ENCODE results near the gene MUC5AC.
"Not testable (repeated sequence)": the region's sequence is repeated elsewhere in the genome, so short reads cannot be mapped to it uniquely, and the experiment has no call there.

MUC5AC gene

DNA sequence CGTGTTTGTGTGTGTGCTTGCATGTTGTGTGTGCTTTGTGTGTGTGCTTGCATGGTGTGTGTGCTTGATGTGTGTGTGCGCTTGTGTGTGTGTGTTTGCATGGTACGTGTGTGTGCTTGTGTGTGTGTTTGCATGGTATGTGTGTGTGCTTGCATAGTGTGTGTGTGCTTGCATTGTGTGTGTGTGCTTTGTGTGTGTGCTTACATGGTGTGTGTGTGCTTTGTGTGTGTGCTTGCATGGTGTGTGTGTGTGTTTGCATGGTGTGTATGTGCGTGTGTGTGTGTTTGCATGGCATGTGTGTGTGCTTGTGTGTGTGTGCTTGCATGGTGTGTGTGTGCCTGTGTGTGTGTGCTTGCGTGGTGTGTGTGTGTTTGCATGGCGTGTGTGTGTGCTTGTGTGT is 10.0 kb upstream of the MUC5AC start:
- no peak for DNase-seq (ENCODE audit: low read depth)

DNA sequence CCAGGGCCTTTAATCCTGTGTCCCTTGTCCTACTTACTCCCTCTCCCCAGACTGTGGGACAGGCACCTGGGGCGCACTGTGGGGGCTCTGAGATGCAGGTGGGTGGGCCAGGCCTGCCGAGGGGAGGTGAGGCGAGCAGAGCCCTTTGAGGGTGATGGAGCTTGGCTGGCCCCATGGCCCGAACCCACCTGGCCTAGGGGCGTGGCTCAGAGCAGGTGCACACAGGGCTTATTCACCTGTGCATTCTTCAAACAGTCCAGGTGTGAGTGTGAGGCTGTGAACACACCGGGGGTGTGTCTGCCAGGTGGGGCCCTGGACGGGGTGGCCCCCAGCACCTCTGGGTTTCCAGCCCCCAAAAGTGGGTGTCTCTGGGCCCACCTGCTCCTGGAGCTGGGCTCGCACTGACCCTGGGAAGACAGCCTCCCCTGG is 9.0 kb upstream of the MUC5AC start:
- DNase-seq (ENCODE audit: low read depth): no peak

DNA sequence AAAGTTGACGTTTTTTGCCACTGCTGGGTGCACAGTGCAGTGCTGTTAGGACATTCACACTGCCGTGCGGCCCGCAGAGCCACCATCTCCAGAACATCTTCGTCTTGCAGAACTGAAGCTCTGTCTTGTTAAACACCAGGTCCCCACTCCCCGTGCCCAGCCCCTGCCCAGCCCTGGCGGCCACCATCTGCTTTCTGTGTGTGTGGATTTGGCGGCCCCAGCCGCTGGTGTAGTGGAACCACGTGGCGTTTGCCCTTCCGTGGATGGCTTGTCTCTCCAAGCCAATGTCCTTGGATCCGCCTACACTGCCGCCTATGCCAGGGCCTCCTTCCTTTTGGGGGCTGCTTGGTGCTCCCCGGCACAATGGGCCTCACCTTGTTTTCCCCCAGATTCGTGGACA is 8.2 kb upstream of the MUC5AC start:
- no peak for DNase-seq (ENCODE audit: low read depth)

DNA sequence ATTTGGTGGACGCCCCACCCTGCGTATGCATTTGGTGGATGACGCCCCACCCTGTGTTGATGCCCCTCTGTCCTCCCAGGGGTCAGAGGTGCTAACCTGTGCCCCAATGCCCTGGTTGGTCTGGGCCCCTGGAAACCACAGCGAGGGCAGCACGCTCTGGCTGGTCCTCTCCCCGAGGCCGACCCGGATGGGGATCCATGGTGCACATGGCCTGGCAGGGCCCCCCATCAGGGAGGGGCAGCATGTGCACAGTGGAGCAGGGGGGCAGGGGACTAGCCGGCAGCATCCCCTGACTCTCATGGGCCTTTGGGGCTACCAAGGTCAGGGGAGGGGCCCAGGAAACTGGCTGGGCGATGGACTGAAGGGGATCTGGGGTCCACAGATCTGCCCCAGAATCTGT is 7.6 kb upstream of the MUC5AC start:
- DNase-seq (ENCODE audit: low read depth): no peak

DNA sequence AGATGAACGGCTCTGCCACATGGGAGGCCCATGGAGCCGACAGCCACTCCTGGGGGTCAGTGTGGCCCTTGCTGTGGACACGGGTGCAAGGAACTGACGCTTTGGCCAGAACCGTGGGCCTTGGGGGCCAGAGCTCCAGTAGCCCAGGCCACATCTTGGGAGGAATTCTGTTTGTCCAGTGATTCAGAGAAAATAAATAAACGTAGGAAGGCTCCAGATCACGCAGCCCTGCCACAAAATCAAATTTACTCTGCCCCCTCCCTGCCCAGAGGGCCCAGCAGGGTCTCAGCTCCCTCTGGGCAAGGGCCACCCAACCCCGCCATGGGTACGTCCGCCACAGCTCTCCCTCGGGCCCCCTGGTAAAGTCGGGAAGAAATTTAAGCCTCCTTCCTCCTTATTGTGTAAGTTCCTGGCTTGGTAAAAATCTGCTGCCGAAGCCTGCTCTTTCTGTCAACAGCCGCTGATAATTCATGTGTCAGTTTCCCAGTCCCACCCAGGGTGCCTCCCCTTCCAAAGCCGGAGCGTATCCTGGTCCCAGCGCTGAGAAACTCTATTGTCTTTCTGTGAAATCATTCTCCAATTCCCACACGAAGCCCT is 6.9 kb upstream of the MUC5AC start:
- no peak for DNase-seq (ENCODE audit: low read depth)

DNA sequence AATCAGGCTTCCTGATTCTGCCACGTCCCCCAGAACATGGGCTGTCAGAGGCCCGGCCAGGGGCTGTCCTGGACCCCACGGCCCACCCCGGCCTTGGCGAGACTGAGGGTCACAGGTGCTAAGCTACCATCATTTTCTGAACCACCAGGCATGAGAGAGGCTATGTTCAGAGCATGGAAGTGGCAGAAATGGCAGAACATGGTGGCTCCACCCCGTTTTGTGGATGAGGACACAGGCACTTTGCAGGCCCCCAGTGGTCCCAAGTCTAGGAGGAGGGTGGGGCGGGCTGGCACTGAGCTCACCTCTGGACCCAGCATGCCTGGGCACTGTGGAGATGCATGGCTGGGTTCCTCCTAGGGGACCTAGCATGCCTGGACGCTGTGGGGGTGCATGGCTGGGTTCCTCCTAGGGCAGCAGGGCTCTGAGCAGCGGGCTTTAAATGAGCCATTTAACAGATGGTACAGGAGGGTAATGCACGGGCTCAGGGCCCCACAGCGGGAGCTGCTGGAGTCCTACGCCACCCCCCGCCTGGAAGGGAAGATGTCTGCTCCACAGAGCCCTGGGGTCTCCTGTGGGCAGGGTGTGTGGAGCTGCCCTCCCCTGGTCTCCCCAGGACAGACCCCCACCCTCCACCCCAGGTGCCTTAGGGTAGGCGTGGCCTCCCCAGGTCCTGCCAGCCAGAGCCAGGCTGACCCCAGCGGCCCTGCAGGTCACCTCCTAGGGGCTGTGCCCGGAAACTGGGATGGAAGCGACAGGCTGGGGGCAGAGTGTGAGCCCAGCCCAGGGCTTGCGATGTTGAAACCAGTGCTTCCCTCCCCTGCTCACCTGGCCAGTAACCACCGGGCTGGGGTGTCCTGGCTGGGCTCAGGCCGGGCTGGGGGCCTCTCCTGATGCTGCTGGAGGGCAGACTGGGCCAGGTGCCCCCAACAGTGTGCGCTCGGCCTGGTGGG is 6.1 kb upstream of the MUC5AC start:
- DNase-seq (ENCODE audit: low read depth): no peak

DNA sequence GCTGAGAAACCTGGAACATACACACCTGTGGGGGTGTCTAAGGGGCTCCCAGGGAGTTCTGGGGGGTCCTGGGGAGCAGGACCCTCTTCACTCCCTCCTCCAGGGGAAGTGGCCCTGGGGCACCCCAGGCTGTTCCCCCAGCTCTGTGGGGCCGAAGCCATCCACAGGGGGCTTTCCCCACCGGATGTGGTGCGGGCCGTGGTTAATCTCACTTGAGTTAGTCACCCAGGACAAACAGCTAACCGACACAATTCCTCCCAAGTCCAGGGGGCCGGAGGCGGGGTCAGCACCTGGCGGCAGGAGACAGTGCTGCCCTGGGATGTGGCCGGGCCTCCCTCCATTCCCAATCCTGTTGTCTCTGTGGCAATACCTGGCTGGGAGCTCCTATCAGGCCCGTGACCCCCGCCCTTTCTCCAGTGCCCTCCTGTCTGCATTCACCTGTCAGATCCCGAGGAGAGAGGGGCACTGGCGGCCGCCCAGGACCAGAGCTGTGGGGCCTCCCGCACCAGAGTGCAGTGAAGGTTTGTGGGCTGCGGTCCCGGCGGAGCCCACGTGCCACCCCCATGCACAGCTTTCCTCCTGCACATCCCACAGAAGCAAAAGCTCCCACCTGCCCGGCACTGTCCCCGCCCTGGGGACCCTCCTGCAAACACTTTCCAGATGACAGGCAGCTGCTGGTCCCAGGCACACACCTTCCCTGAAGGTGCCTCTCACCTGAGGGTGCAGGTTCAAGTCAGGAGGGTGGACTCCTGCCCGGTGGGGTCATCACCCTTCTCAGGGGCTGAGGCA is 5.2 kb upstream of the MUC5AC start:
- DNase-seq (ENCODE audit: low read depth): no peak

DNA sequence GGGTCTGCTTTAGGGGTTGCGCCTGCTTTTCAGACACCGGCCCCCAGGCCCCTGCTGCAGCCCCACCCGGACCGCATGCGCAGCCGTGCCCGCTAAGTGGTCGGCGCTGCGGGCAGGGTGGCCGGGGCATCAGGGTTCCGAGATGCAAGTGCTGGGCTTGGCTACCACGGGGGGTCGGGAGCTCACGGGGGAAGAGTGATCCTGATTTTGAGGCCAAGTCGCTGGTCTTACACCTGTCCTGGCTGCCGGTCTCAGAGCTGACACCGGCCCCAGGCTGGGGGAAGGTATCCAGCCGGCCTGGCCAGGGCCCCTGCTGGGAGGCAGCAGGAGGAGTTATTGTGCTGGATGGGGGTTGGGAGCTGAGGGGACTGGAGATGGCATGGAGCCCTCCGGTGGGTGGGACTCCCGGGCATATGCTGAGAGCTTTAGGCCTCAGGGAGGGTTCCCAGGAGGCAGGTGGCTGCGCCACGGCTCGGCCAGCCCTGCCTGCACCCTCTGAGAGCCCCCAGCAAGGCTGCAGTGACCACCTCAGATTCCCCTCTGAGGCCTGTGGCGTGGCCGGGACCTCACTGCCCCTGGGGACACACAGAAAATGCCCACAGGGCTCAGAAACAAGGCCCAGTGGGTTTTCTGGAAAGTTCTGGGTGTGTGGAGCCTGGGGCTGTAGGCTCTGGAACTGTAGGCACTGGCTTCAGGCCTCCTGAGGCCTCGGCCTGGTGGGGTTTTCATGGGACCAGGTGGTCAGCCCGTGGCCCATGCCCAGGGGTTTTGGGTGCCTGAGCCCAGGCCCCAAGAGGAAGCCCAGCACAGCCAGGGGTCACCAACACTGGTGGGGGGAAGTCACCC is 4.4 kb upstream of the MUC5AC start:
- no peak for DNase-seq (ENCODE audit: low read depth)

DNA sequence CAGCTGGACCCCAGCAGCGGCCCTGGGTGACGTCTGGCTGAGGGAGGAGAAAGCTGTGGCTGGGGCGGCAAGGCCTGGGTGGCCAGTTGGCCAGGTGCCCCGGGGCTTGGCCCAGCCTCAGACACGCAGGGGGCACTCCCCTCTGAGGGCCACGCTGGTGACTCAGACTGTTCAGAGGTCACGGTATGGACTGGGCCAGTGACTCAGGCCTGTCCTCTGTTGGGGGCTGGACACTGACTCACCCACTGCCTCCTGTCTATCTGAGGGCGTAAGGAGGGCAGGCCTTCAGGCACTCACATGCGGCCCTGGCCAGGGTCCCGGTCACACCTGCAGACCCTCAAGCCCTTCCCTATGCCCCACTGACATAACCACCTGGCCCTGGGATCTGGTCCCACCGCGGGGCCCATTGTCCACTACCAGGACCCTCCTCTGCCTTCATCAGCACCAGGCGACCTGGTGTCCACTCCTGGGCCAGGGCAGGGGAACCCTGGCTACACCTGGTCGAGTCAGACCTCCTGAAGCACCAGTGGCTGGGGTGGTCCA is 3.7 kb upstream of the MUC5AC start:
- DNase-seq (ENCODE audit: low read depth): no peak

DNA sequence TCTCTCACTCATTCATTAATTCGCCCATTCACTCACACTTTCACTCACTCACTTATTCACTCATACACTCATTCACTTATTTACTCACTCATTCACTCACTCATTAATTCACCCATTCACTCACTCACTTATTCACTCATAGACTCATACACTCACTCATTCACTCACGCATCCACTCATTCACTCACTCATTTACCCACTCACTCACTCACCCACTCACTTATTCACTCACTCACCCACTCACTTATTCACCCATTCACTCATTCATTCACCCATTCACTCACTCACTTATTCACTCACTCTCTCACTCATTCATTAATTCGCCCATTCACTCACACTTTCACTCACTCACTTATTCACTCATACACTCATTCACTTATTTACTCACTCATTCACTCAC is 3.1 kb upstream of the MUC5AC start:
- DNase-seq (ENCODE audit: low read depth): not testable (repeated sequence)

DNA sequence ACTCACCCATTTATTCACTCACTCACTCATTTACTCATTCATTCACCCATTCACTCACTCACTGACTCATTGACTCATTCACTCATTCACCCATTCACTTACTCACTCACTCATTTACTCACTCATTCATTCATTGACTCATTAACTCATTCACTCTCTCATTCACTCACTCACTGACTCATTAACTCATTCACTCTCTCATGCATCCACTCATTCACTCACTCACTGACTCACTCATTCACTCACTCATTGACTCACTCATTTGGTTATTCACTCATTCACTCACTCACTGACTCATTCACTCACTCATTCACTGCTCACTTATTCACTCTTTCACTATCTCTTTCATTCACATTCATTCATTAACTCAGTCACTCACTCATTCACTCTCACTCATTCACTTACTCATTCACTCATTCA is 2.5 kb upstream of the MUC5AC start:
- DNase-seq (ENCODE audit: low read depth): no peak

DNA sequence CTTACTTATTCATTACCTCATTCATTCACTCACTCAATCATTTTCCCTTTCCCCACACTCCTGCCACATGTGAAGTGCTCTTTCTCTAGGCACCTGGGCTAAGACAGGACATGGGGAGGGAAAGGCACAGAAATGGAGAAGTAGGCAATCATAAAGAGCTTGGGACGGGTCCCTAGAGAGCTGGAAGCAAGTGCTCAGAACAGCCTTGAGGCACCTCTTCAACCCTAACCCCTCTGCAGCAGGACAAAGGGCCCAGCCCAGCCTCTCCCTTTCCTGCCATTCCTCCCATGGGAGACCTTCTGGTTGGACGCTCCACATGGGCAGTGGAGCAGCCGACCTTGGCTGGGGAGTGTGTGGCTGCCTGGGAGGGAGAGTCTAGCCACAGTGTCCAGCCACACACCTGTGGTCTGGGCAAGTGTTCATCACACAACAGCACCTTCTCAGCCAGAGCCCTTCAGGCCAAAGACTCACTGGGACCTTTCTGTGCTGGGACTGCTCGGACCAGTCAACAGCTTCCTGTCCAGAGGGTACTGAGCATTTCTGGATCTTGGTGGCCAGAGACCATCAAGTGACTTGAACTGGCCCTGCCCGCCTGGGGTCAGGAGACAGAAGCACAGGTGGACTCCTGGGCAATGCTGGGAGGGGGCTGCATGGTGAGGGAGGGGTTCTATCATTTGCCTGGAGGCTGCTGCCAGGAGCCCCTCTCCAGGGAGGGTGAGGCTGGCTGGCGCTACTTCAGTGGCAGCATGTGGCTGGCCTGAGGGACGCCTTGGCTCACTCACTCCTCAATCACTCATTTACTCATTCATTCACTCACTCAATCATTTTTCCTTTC is 1.0 kb upstream of the MUC5AC start:
- DNase-seq (ENCODE audit: low read depth): no peak

DNA sequence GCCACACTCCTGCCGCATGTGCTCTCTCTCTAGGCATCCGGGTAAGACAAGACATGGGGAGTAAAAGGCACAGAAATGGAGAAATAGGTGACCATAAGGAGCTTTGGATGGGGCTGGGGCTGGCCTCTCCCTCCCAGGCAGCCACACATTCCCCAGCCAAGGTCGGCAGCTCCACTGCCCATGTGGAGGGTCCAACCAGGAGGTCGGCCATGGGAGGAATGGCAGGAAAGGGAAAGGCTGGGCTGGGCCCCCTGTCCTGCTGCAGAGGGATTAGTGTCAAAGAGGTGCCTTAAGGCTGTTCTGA is 460 bp upstream of the MUC5AC start:
- DNase-seq (ENCODE audit: low read depth): no peak

DNA sequence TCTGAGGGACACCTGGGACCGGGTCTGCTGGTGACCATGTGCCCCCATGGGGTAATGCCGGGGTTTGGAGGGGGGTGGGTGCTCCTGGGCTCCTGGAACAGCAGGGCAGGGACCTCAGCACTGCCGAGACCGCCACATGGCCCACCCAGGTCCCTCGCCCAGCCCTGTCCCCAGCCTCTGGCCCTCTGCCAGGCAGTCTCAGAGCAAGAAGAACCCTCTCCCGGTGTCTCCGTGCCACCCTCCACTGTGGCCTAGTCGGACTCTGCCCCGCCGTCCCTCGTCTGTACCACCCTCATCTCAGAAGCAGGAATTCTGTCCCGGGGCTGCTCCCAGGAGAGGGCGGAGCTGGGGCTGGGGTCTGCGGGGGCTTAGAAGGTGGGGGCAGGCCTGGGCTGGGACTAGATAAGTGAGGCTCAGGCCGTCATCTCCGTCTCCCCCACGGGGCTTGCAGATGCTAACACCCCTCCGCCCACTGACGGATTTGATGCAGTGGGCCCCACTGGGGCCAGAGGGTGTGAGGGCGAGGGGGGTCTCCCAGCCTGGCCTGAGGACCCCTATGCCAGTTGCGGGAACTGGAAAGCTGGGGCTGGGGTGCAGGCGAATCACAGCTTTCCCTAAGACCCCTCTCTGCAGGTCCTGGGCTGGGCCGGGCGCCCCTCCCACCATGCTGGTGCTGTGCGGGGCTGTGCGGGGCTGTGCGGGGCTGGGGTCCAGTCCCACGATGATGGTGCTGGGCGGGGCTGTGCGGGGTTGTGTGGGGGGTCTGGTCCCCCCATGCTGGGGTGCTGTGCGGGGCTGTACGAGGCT is 1.1 kb downstream of the MUC5AC start:
- no peak for DNase-seq (ENCODE audit: low read depth)

DNA sequence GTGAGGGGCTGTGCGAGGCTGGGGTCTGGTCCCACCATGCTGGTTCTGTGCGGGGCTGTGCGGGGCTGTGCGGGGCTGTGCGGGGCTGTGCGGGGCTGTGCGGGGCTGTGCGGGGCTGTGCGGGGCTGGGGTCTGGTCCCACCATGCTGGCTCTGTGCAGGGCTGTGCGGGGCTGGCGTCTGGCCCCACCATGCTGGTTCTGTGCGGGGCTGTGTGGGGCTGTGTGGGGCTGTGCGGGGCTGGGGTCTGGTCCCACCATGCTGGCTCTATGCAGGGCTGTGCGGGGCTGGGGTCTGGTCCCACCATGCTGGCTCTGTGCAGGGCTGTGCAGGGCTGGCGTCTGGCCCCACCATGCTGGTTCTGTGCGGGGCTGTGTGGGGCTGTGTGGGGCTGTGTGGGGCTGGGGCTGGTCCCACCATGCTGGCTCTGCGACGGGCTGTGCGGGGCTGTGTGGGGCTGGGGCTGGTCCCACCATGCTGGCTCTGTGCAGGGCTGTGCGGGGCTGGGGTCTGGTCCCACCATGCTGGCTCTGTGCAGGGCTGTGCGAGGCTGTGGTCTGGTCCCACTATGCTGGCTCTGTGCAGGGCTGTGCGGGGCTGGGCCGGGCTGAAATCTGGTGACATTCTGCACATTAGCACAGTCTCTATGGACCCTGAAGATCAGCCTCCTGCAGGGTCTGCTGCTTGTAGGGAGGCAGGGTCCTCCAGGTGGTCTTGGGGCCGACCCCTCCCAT is 1.9 kb downstream of the MUC5AC start:
- DNase-seq (ENCODE audit: low read depth): not testable (repeated sequence)

DNA sequence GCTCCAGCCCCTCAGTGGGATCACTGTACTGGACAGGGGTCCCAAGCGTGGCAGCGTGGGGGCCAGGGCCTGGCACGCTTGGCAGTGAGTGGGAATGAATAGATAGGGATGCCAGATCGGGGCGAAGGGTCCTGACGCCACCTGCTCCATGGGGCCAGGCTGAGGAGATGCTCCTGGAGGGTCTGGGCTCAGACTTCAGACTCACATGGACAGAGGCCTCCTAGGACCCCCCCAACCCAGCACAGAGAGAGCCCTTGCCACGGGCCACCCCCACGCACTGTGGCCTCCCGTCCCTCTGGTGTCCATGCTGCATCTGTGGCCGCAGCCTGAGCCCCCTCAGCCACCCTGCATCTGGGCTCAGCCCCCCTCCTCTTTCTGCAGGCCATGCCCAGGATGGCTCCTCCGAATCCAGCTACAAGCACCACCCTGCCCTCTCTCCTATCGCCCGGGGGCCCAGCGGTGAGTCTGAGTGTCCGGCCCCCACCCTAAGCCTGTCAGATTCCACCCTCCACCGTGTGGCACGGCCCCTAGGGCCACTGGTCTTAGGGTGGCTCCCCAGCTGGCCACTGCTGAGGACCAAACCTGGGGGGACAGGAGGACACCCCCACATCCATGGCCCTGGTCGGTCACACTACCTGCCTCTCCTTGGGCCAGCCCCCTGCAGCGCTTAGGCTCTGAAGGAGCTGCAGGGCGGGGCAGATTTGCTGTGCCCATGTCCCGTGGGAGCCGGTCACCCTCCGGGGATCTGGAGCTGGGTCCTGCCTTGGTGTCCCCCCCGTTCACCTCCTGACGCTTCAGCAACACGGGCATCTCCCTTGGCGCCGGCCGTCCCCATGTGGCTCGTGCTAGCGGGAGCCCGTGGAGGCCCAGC is 2.7 kb downstream of the MUC5AC start:
- DNase-seq (ENCODE audit: low read depth): no peak

DNA sequence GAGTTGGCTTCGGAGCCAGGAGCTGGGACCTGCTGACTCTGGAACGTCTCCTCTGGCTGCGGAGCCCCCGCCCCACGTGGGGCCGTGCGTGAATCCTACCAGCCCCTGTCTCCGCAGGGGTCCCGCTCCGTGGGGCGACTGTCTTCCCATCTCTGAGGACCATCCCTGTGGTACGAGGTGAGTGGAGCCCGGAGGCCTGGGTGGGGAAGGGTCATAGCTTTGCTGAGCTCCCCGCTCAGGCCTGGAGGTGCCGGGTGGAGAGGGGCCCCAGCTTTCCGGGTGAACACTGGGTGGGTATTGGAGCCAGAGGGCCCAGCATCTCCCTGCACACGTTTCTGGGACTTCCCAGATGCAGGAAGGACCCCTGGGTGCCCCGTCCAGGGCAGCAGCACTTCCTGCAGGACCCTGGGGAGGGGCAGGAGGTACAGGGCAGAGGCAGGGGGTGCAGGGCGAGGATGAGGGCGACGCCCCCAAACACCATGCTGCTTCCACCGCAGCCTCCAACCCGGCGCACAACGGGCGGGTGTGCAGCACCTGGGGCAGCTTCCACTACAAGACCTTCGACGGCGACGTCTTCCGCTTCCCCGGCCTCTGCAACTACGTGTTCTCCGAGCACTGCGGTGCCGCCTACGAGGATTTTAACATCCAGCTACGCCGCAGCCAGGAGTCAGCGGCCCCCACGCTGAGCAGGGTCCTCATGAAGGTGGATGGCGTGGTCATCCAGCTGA is 3.8 kb downstream of the MUC5AC start:
- DNase-seq (ENCODE audit: low read depth): no peak

DNA sequence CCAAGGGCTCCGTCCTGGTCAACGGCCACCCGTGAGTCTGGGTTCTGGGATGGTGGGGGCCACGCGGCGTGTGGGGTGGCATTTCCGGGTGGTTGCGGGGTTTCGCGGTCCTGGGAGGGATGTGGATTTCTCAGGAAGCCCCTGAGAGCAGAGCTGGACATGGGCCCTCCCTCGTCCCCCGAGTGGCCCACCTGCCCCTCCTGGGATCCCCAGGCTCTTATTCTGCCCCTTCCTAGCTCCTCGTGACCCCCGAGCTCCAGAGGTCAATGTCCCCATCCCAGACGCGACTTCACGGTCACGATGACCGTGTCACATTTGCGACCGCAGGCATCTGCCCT is 4.4 kb downstream of the MUC5AC start:
- DNase-seq (ENCODE audit: low read depth): no peak
